GM21529 (cell line): ENCODE measurements around the gene PRR33.
A peak's percentile ranks its signal among the peaks of the same experiment; 100 is the strongest.
"Not testable (repeated sequence)": the region's sequence is repeated elsewhere in the genome, so short reads cannot be mapped to it uniquely, and the experiment has no call there.

Experiments
- ATAC-seq: cut with Tn5 transposase; IDR thresholded peaks from one replicate; pipeline ENCODE4 v1.9.1; 2021; ENCODE audit not compliant: unreplicated experiment

PRR33 gene

DNA sequence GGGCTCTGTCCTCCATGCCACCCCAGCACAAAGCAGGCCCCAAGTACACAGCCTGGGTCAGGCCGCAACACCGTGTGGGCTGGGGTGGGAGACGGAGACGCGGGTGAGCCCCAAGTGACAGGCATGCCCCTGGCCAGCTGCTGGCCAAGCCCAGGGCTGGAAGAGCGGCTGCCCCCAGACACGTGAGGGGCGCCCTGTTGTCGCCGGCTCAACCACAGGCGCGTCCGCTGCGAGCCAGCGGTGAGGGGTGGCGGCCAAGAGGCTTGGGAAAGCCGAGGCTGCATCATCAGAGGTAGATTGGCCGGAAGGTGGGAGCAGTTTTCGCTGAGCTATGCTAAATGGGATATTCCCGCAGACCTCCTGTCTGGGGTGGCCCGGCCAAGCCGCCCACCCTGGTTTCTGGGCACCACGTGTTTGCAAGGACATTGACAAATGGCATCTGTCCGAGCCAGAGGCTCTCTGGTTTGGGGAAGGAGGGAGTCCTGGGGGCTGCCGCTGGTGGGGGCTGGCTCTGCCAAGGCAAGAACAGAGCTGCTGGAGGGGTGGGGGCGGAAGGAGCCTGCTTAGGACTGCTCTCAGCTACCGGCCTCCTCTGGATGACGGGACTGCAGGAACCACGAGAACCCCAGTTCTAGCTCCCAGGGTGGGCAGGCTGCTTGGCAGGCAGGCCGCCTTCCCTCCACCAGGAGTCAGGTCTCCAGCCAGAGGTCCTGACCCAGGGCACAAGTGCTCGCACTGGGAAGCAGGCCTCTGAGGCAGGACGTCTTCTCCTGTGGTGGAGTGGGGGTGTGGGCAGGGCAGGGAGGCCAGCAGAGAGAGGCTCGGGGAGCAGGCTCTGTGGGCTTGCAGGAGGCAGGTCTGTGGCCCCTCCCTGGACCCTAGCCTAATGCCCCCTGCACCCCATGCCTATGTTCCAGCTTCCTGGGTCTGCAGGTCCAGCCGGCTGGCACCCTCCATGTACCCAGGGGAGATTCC is 552 bp downstream of the PRR33 start:
- ATAC-seq, result no peak

- ATAC-seq, result no peak
These were observed 1.5 kb downstream of the PRR33 start for GRCh38 chr11:1889941-1890855.

DNA sequence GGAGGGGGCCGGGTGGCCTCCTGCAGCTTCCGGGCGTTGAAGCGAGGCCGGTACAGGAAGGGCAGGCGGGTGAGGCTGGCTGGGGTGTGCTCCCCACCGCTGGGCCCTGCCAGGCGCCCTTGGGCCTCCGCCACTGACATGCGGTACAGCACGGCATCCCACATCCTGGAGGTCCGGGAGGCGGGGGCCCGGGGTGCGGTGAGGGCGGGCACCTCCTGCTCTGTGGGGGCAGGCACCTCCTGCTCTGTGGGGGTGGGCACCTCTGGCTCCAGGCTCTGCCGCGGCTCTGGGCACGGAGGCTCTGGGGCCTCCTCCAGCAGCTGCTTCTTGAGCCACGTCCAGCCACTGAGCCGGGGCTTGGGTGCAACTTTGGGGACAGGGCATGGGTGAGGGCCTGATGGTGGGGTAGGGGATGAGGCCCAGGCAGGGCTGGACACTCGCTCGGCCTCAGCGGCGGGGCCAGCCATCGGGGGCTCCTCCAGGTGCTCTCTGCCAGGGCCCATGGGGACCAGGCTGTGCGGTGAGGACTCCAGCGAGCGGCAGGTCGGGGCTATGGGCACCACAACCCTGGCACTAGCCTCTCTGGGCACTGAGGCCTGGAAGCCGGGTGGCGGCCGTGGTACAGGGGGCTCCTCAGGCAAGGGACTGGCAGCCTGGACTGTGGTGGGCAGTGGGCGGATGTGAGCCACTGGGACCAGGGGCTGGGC is 2.3 kb downstream of the PRR33 start:
- no peak for ATAC-seq

GRCh38 chr11:1888811-1889210 is 2.9 kb downstream of the PRR33 start:
- ATAC-seq, result no peak

GRCh38 chr11:1888347-1888753 is 3.3 kb downstream of the PRR33 start:
- ATAC-seq, result no peak

- no peak for ATAC-seq
These were observed 4.0 kb downstream of the PRR33 start for GRCh38 chr11:1887451-1888346.

- ATAC-seq, result not testable (repeated sequence)
These were observed 5.1 kb downstream of the PRR33 start for GRCh38 chr11:1886551-1886950.

DNA sequence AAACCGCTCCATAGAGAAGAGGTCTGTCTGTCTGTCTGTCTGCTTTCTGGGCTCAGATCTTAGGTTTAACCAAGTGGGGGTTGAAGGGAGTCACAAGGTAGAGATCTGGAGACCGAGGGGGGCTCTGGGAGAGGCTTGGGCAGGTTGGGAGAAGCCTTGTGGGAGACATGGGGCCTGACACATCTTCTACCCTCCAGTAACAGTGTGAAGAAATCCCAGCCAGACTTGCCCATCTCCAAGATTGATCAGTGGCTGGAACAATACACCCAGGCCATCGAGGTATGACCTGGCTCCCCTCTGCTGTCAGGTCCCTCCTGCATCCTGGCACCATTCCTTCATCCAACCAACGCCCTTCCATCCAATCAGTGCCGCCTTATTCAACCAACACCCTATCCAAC is 7.4 kb downstream of the PRR33 start:
- ATAC-seq, result no peak

GRCh38 chr11:1883346-1884302 is 8.1 kb downstream of the PRR33 start:
- no peak for ATAC-seq

GRCh38 chr11:1882265-1883238 is 9.1 kb downstream of the PRR33 start:
- ATAC-seq, result peak; percentile 70

GRCh38 chr11:1881442-1882264 is 10.0 kb downstream of the PRR33 start:
- peak; percentile 16 for ATAC-seq

DNA sequence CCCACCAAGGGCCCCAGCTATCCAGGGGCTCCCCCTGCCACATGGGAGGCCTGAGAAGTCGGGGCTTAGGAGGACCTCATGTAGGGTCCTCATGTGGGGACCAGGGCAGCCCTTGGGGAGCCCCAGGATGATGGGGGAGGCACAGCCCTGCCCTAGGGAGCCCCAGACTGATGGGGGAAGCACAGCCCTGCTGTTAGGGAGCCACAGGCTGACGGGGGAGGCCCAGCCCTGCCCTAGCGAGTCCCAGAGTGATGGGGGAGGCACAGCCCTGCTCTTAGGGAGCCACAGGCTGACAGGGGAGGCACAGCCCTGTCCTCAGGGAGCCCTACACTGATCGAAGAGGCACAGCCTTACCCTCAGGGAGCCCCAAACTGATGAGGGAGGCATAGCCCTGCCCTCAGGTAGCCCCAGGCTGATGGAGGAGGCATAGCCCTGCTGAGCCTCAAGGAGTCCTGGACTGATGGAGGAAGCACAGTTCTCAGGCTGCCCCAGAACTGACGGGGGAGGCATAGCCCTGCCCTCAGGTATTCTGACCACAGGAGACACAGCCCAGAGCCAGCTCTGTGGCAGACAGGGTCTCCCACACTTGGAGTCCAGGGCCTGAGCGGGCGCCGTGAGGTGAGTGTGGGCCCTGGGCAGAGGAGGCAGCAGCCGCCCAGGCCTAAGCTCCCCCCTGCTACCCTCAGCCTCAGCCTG is 10.8 kb downstream of the PRR33 start:
- no peak for ATAC-seq

DNA sequence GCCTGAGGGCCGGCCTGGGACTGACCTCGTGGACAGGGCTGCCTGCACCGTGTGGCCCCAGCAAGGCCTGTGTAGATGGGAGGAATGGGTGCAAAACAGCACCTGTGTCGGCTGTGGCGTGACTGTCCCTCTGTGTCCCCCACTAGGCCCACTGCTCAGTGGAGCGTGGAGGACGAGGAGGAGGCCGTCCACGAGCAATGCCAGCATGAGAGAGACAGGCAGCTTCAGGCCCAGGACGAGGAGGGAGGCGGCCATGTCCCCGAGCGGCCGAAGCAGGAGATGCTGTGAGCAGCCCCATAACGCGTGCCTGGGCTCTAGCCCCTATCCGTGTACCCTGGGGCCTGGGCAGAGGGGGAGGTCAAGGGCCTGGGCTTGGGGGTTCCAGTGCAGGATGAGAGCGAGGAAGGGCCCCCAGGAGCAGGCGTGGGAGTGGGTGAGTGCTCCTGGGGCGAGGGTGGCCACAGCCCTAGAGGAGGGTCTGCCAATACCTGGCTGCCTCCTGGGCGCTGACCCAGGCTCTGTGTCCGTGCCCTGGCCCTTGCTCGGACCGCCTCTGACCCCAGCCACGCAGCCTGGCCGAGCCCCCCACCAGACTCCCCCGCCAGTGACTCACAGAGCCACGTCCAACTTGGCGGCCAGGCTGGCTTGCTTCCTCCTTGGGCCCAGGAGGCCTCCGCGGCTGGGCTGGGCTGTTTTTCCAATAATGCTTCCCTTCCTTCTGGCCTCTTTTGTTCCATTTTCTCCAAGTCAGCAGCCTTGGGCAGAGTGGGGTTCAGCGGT is 11.6 kb downstream of the PRR33 start:
- ATAC-seq, result no peak

DNA sequence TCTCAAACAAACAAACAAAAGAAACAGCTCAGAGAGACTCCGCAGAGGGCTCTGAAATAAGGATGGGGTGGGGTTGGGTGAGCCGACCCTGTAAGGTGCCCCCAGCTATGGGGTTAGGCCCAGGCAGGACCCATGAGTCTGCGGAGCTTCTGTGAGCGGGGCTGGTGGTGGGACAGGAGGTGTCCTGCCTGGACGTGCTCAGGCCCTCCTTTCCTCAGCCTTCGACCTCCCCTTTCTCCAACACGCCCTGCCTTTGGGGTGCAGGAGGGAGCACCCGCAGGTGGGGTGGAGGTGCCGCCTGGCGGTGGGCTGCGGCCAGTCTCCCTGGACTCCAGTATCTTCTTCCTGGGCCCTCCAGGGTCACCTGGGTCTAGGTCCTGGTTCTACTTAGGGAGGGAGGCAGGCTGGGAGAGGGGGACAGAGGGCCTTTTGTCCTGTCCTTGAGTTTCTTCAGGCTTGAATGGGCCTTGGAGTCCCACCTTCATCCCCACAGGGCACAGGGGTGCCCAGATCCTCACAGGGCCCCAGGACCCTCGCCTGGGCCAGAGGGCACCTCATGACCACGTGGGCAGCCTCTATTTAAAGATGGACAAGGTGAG is 12.3 kb downstream of the PRR33 start:
- ATAC-seq, result no peak
